ENCODE data around the gene PRSS12.

- TF ChIP-seq CTCF (IDR thresholded peaks at IDR 0.05 in 2 of 3, conservative IDR thresholded peaks at IDR 0.05 in 1 of 3; ENCODE audit: borderline replicate concordance in 1 of 3, insufficient read depth in 1 of 3, low read depth in 2 of 3, low read length in 2 of 3) = no peak
- TF ChIP-seq CEBPB (IDR thresholded peaks at IDR 0.05; ENCODE audit: low read depth) = no peak
- no peak for TF ChIP-seq POLR2AphosphoS5 (IDR thresholded peaks at IDR 0.05; ENCODE audit: low read depth, low read length)
- no peak for TF ChIP-seq SP1 (IDR thresholded peaks at IDR 0.05; ENCODE audit: low read depth)
Observed at GRCh38 chr4:118271788-118272187, 81.0 kb downstream of the PRSS12 start.
